SK-N-MC (cell line): ENCODE results near the gene CLEC16A.

Experiments used
- EZH2 ChIP-seq: fragments of 200-600 bp; sonication (generic); IDR thresholded peaks from one replicate; pipeline ENCODE4 v1.6.1; 2017; ENCODE audit warnings: antibody characterized with exemption
- POLR2AphosphoS5 ChIP-seq: IDR thresholded peaks from 2 replicates; pipeline ENCODE4 v1.6.1; 2012; ENCODE audit warnings: mild to moderate bottlenecking, low read depth, low read length, borderline replicate concordance

DNA sequence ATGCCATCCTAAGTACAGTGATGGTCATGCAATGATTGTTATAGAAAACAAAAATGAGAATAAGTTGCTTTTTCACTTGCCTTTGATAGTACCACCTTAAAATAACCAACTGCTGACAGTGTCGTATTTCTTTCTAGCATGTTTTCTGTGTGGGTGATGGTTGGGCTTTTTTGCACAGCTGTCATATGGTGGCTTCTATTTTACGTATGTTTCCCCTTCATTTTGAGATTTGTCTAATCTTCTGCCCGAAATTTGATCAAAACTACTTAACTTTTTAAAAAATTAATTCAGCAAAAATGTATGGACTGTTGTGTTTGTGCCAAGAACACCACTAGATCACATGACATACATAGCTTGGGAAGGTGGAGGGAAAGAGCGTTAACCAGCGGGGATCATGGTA, 90.7 kb downstream of the CLEC16A start:
- TF ChIP-seq POLR2AphosphoS5 (no peak), EZH2 (no peak)
